Pulmonary artery endothelial cell (primary cell): ENCODE data around the gene SYNE2. TPM values are rescaled to one million over a fixed set of nuclear protein-coding genes. Genes with fewer than 3 reads are reported as not detected.
"Not testable (repeated sequence)": the region's sequence is repeated elsewhere in the genome, so short reads cannot be mapped to it uniquely, and the experiment has no call there.

Source experiments
- DNase-seq: peaks from one replicate; pipeline ENCODE4 v3.0.0-alpha.2; 2011; ENCODE audit warnings: low read depth, low spot score
- total RNA-seq: library from RNA; depleted of rRNA; stranded (reverse); fragments of >200 nt; gene quantifications from 2 replicates; pipeline ENCODE4 v1.2.3, GENCODE V29; 2014

SYNE2 gene
- total RNA-seq, 1 donor from 2014 or later: 24.9 TPM

- no peak for DNase-seq
Observed at GRCh38 chr14:64186231-64187129, 333.7 kb downstream of the SYNE2 start.

GRCh38 chr14:64187331-64187730, 334.5 kb downstream of the SYNE2 start:
- no peak for DNase-seq

GRCh38 chr14:64190974-64191502, 338.2 kb downstream of the SYNE2 start:
- no peak for DNase-seq

DNA sequence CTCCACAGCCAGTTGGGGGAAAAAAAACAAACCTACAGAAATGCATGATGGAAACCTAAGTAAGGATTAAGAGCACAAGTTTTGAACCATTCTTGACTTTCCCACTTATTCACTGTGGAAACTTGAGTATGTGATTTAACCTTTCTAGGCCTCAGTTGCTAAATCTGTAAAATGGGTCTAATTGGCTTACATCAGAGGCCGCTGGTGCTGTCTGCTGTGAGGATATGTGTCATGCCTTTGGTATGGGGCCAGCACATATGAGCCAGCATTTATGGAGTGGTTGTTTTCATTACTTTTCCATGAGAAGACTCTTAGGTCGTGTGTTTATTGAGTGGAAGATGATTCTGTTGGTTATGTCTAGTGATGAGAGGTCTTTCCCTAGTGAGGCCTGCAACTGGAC, 339.0 kb downstream of the SYNE2 start:
- peak; percentile 57 for DNase-seq

GRCh38 chr14:64193821-64194220, 341.0 kb downstream of the SYNE2 start:
- DNase-seq: no peak

DNA sequence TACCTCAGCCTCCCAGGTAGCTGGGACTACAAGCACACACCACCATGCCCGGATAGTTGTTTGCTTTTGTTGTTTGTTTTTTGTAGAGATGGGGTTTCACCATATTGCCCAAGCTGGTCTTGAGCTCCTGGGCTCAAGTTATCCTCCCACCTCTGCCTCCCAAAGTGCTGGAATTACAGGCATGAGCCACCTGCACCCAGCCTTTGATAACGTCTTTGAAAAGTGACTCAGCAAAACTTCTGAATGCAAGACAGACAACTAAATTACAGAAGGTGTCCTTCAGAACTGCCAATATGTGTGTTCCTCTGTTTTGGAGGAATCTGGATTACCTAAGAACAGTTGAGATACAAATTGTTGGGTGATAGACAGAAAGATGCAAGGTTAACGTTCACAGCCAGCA, 341.6 kb downstream of the SYNE2 start:
- DNase-seq: no peak

GRCh38 chr14:64195199-64195598, 342.4 kb downstream of the SYNE2 start:
- no peak for DNase-seq

DNA sequence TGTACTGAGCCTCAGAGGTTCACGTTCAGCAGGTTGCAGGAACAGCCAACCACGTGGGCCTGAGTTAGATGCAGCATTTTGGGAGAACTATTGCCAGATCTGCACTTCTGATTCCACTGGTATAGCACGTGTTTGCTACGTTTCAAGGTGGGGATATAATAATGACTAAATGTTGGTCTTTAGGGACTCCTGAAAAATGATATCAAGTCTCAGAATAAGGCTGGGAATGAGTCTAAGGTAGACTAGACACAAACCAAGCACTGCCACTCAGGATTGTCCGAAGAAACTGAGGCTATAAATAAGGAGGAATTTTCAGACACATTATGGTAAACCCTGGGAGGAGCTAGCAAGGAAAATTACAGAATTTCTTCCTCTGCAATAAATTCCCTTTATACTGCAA, 343.3 kb downstream of the SYNE2 start:
- no peak for DNase-seq

- no peak for DNase-seq
Observed at GRCh38 chr14:64196814-64197411, 344.1 kb downstream of the SYNE2 start.

DNA sequence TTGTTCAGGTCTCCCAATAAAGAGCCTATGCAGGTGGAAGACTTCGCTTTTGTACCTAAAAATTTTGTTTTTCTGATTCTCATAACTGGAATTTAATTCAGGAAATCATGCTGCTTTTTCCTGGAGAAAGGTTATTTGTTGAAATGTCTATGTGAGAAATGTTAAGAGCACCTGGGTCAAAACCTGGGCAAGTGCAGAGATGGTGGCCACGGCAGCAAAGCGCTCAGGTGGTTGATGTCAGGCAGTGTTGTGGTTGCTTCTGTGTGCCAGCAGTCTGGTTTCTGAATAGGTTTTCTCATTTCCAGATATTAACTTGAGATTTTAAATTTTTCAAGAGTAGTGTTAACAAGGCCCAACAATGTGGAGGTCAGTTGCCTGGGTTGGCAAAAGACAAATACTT, 345.2 kb downstream of the SYNE2 start:
- DNase-seq: no peak

DNA sequence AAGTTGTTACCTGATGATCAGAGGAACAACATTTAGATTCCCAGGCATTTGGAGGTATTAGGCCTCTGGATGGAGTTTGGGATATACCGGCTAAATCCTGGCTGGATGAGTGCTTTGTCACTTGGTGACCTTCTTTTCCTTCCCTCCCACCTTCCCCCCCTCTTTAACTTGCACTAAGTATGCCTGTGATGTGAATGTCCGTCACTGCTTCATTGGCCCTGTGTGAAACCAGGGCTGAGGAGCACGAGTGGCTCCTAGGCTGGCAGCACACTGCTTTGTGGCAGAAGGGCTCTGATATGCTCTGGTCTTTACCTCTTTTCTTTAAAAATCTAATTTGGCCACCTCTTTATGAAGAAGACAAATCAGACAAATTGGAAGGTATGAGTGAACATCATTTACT, 345.7 kb downstream of the SYNE2 start:
- no peak for DNase-seq

- no peak for DNase-seq
Observed at GRCh38 chr14:64200170-64200569, 347.4 kb downstream of the SYNE2 start.

DNA sequence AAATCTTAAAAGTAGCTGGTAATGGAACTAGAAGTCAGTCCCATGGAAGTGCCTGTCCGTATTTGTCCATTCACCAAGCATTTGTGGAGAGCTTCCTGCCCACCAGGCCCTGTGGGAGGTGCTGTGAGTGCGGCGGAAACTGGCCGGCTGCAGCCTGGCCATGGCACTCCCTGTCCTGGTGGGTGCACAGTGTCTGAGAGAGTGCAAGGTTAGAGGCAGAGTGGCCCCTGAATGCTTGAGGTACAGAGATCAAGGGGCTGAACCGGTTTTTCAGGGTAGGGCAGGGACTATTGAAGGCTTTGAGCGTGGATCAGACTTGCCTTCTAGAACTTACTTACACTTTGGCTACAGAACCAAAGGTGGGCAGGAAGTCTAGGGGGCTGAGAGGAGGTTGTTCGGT, 348.5 kb downstream of the SYNE2 start:
- no peak for DNase-seq

- DNase-seq: no peak
Observed at GRCh38 chr14:64201921-64202545, 349.2 kb downstream of the SYNE2 start.

- DNase-seq: no peak
Observed at GRCh38 chr14:64202716-64203115, 349.9 kb downstream of the SYNE2 start.

DNA sequence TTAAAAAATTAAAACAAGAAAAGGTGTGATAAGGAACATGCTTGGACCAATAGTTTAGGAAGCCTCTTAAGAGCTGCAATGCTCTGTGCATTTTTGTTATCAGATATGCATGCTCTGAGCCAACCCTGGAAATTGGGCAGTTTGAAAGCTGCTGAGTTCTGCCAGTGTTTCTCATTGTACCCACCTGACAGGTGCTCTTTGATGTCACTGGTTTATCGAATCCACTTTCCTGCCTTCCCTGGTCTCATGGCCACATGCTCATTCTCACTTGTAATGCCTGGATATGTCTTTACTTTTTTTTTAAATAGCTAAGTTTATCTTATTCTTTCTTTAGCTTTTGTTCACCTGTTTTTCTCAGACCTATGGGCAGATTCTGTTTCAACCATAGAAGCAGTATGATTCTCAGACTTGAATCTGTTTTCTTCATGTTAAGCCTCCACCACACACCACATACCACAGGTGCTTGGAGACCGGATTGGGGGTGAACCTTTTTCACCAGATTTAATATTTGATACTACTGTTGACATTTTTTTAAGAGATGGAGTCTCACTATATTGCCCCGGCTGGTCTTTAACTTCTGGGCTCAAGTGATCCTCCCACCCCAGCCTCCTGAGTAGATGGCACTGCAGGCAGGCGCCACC, 350.7 kb downstream of the SYNE2 start:
- DNase-seq: no peak

DNA sequence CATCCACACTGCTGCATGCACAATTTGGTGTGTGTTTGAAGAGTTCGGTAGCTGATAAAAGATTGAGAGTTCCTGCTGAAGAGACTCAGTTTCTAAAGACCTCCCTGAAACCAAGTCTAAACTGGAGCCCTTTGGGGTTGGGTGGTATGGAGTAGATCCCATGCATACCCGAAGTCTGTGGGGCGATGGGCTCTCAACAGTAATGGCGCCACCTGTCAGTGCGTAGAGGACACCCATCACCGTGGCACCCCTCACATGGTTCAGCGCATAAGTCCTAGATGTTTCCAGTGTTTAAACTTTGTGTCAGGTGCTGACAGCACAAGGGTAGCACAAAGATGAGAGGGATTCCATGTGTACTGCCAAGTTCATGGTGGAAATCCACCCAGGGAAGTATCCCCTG, 355.5 kb downstream of the SYNE2 start:
- DNase-seq: no peak

- DNase-seq: no peak
Observed at GRCh38 chr14:64208981-64209380, 356.2 kb downstream of the SYNE2 start.

- DNase-seq: no peak
Observed at GRCh38 chr14:64209444-64210131, 356.8 kb downstream of the SYNE2 start.

- no peak for DNase-seq
Observed at GRCh38 chr14:64210216-64210615, 357.4 kb downstream of the SYNE2 start.

DNA sequence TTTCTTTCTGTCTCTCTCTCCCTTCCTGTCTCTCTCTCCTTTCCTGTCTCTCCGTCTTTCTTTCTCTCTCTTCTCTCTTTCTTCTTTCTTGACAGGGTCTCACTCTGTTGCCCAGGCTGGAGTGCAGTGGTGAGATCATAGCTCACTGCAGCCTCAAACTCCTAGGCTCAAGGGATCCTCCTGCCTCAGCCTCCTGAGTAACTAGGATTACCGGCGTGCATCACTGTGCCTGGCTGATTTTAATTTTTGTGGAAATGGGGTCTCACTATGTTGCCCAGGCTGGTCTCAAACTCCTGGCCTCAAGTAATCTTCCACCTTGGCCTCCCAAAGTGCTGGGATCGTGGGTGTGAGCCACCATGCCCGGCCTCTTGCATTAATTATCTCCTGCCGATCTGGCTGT, 358.1 kb downstream of the SYNE2 start:
- not testable (repeated sequence) for DNase-seq
